ENCODE measurements around the gene KMT5B. TPM values are rescaled to one million over a fixed set of nuclear protein-coding genes. Genes with fewer than 3 reads are reported as not detected.

Gene KMT5B
- total and polyA plus RNA-seq, 10 of the 15 experiments (the other 5 are each of a cell fraction or from before 2014, with no cell fraction given) = 4.7 to 21.8 (median 18.0) TPM

- no peak overlapping the region for H2AFZ ChIP-seq (ENCODE audit: control insufficient read depth, low read depth, low read length)
- no peak overlapping the region for H3K27ac ChIP-seq (ENCODE audit: control insufficient read depth, insufficient read depth)
- H3K4me1 ChIP-seq (ENCODE audit: control insufficient read depth, insufficient read depth, low read length) = peaks cover 19% of the 10 kb centered on the region
- no peak for DNase-seq (ENCODE audit: low read depth, low spot score)
- no peak overlapping the region for H3K4me2 ChIP-seq (ENCODE audit: control insufficient read depth, insufficient read depth)
- no peaks in the 10 kb centered on the region for H3K27me3 ChIP-seq (replicated peaks in 1 of 2; ENCODE audit: control insufficient read depth in 2 of 2, insufficient read depth in 2 of 2, low read length in 1 of 2)
- RAD21 ChIA-PET (ENCODE audit: unreplicated experiment) = interaction anchor here (1.0 to 1.2 kb wide), 4 partner anchors 85 to 194 kb away, joined by 3 to 6 read pairs (median 4); partner anchors contain the start of genes ALDH3B1 and TCIRG1
- H4K20me1 ChIP-seq (ENCODE audit: control insufficient read depth, insufficient read depth) = peaks cover 3% of the 10 kb centered on the region; the same call in 1 of the 2 replicates
- no peaks in the 10 kb centered on the region for H3K9me3 ChIP-seq (replicated peaks; ENCODE audit: control insufficient read depth, insufficient read depth, low read length)
- TF ChIP-seq, protein P1, sequence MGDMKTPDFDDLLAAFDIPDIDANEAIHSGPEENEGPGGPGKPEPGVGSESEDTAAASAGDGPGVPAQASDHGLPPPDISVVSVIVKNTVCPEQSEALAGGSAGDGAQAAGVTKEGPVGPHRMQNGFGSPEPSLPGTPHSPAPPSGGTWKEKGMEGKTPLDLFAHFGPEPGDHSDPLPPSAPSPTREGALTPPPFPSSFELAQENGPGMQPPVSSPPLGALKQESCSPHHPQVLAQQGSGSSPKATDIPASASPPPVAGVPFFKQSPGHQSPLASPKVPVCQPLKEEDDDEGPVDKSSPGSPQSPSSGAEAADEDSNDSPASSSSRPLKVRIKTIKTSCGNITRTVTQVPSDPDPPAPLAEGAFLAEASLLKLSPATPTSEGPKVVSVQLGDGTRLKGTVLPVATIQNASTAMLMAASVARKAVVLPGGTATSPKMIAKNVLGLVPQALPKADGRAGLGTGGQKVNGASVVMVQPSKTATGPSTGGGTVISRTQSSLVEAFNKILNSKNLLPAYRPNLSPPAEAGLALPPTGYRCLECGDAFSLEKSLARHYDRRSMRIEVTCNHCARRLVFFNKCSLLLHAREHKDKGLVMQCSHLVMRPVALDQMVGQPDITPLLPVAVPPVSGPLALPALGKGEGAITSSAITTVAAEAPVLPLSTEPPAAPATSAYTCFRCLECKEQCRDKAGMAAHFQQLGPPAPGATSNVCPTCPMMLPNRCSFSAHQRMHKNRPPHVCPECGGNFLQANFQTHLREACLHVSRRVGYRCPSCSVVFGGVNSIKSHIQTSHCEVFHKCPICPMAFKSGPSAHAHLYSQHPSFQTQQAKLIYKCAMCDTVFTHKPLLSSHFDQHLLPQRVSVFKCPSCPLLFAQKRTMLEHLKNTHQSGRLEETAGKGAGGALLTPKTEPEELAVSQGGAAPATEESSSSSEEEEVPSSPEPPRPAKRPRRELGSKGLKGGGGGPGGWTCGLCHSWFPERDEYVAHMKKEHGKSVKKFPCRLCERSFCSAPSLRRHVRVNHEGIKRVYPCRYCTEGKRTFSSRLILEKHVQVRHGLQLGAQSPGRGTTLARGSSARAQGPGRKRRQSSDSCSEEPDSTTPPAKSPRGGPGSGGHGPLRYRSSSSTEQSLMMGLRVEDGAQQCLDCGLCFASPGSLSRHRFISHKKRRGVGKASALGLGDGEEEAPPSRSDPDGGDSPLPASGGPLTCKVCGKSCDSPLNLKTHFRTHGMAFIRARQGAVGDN (IDR thresholded peaks at IDR 0.05) = no peak
- no peak for TF ChIP-seq PAX5 (IDR thresholded peaks at IDR 0.05; ENCODE audit: borderline replicate concordance, low read depth, low read length)
- TF ChIP-seq ZNF384 (IDR thresholded peaks at IDR 0.05; ENCODE audit: borderline replicate concordance, low read depth, low read length) = peak; percentile 64
- no peak for TF ChIP-seq TCF12 (IDR thresholded peaks at IDR 0.05; ENCODE audit: low read depth, low read length)
- BruUV-seq (replicated peaks) = no TSS peak
- no peak overlapping the region for H3K9ac ChIP-seq (ENCODE audit: control insufficient read depth, insufficient read depth, low read length)
- ATAC-seq = peak; percentile 37; the same call in 1 of the 3 replicates
- intact Hi-C loops (cut with micrococcal nuclease; ENCODE audit: unreplicated experiment) = no loop called here
- in situ Hi-C loops (cut with MboI) = no loop called here
- CTCF ChIA-PET = interaction anchor here (0.8 to 4.4 kb wide), 11 partner anchors 8 to 242 kb away, joined by 3 to 57 read pairs (median 4); partner anchors contain the start of genes ALDH3B1 and TCIRG1
- SMC1A ChIA-PET (ENCODE audit: uncharacterized antibody, unreplicated experiment) = interaction anchor here (1.0 to 2.5 kb wide), 5 partner anchors 10 to 165 kb away, joined by 3 to 5 read pairs (median 4); no protein-coding TSS in a partner anchor
- POLR2A ChIA-PET = interaction anchor here (0.5 to 1.2 kb wide), 6 partner anchors 10 to 382 kb away, joined by 3 to 5 read pairs (median 4); partner anchors contain the start of gene NDUFS8
- no peaks in the 10 kb centered on the region for H3K36me3 ChIP-seq (ENCODE audit: control insufficient read depth in 2 of 2, insufficient read depth in 2 of 2, low read length in 1 of 2)
- FAIRE-seq = no peak
- H3K79me2 ChIP-seq (ENCODE audit: control insufficient read depth, insufficient read depth, low read length) = peaks cover 51% of the 10 kb centered on the region
- 73% methylated on average over 5 of the region's 6 CpGs for WGBS (ENCODE audit: insufficient coverage, insufficient replicate concordance, low lambda C conversion rate, missing lambda C conversion rate)
- H3K4me3 ChIP-seq = no peak overlapping the region
Measured at GRCh38 chr11:68204402-68204801, 8.7 kb downstream of the KMT5B start.
